ENCODE measurements around the gene TLE3.

TLE3 gene

DNA sequence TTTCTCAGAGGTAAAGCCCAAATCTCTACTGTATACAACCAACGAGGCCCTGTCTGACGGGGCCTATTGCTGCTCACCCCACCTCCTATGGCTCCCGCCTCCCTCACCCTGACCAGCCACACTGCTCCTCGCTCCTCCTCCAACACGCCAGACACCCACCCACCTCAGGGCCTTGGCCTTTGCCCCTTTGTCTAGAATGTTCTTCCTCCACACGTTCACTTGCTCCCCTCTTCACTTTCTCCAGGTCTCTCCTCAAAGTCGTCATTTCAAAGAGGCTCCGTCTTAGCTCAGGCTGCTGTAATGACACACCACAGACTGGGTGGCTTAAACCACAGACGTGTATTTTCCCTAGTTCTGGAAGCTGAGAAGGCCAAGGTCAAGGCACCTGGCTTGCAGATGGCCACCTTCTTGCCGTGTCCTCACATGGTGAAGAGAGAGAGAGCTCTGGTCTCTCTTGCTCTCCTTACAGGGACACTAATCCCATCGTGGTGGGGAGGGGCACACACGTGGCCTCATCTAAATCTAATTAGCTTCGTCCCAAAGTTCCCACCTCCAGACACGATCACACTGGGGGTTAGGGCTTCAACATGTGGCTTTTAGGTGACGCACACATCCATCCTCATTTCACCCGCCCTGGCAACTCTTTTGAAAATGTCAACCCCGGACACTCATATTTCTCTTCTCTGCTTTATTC, 98.2 kb downstream of the TLE3 start:
- DNase-seq: no peak

DNA sequence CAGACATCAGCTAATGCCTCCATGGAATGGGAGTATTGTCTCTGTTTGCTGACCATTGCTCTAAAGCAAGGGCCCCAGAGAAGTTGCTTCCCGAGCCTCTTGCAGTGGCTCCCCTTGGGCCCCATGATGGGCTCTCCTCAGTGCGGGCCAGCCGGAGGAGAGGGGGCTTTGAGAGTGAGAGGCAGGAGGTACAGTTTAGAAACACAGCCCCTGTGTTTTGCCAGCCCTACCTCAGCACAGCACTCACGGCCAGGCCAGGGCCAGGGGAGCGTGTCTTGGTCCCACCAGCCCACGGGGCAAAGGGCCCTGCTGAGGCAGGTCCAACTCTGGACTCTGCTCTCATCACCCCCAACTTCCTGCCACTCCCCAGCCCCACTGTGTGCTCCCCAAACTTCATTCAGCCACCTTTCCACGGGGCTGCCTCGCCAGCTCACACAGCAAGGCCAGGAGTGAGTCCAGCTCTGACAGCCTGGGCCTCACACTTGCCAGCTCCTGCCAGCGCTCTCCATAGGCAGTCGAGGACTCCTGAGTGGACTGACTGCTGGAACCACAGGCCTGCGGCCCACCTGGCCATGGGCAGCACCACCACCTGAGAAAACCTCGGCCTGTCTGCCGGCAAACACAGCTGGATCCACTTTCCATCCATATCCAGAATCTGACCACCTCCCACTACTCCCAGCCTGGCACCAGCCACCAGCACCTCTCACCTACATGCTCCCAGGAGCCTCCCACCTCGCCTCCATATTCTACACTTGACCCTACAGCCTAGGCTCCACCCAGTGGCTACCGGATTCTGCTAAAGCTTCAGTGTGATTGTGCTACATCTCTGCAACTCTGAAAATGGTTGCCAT, 99.0 kb downstream of the TLE3 start:
- DNase-seq: no peak

DNA sequence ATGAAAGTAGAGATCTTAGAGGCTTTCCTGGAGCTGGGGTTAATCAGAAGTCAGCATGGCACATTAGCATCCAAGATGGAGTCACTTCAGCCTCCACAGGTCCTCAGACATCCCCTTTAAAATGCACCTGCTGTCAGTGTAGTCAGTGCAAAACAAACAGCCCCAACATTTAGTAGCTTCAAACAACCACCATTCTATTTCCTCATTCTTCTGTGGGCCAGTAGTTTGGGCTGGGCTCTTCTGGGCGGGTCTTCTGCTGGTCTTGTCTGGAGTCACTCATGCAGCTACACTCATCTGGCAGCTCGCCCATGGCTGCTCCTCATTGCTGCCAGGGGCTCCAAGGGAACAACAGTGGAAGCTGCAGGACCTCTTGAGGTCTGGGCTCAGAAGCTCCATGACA, 99.9 kb downstream of the TLE3 start:
- DNase-seq: peak; percentile 44

Data from NCI-H446 treated with DMSO at 0.1 percent for 48 hours (cell line).